HEK293T (cell line): ENCODE results near the gene WFDC5.

Experiments
- CTCF ChIA-PET: fragments of 350-600 bp; formaldehyde crosslinking; extraction: SDS; loops from one replicate; lab custom pipeline; 2021; ENCODE audit warnings: antibody characterized with exemption, inconsistent platforms; lab: Yijun Ruan, JAX
- POLR2A ChIA-PET: fragments of 350-600 bp; formaldehyde crosslinking; extraction: SDS; loops from one replicate; lab custom pipeline; 2020; ENCODE audit warnings: antibody characterized with exemption, inconsistent platforms; lab: Yijun Ruan, JAX
- DNase-seq: peaks from one replicate; pipeline ENCODE4 v3.0.0; 2012; ENCODE audit warnings: mixed read lengths; ENCODE audit errors: extremely low spot score
- ARNT ChIP-seq: fragments of 450-650 bp; IDR thresholded peaks from 2 replicates; pipeline ENCODE4 v1.6.1; 2017; ENCODE audit warnings: mild to moderate bottlenecking
- BHLHE40 ChIP-seq: fragments of 450-650 bp; IDR thresholded peaks from 2 replicates; pipeline ENCODE4 v1.6.1; 2016; ENCODE audit warnings: mild to moderate bottlenecking, moderate library complexity, borderline replicate concordance
- CTBP1 ChIP-seq: fragments of 450-650 bp; IDR thresholded peaks from 2 replicates; pipeline ENCODE4 v1.6.1; 2016; ENCODE audit warnings: borderline replicate concordance
- ELF4 ChIP-seq: fragments of 450-650 bp; IDR thresholded peaks from 2 replicates; pipeline ENCODE4 v1.6.1; 2017; ENCODE audit warnings: antibody characterized with exemption
- FOXA1 ChIP-seq: fragments of 450-650 bp; IDR thresholded peaks from 2 replicates; pipeline ENCODE4 v1.6.1; 2016; ENCODE audit warnings: mild to moderate bottlenecking
- FOXK2 ChIP-seq: fragments of 450-650 bp; IDR thresholded peaks from 2 replicates; pipeline ENCODE4 v1.6.1; 2016; ENCODE audit warnings: mild to moderate bottlenecking
- FOXM1 ChIP-seq: fragments of 450-650 bp; IDR thresholded peaks from 2 replicates; pipeline ENCODE4 v1.6.1; 2017; ENCODE audit warnings: mild to moderate bottlenecking, borderline replicate concordance
- HDGF ChIP-seq: fragments of 450-650 bp; IDR thresholded peaks from 2 replicates; pipeline ENCODE4 v1.6.1; 2017; ENCODE audit warnings: antibody characterized with exemption, borderline replicate concordance
- L3MBTL2 ChIP-seq: fragments of 450-650 bp; conservative IDR thresholded peaks from 2 replicates; pipeline ENCODE4 v1.6.1; 2016; ENCODE audit warnings: mild to moderate bottlenecking
- LEF1 ChIP-seq: fragments of 450-650 bp; IDR thresholded peaks from 2 replicates; pipeline ENCODE4 v1.6.1; 2017; ENCODE audit warnings: mild to moderate bottlenecking, borderline replicate concordance
- NFRKB ChIP-seq: fragments of 450-650 bp; IDR thresholded peaks from 2 replicates; pipeline ENCODE4 v1.6.1; 2016; ENCODE audit warnings: mild to moderate bottlenecking, moderate library complexity
- PKNOX1 ChIP-seq: fragments of 450-650 bp; IDR thresholded peaks from 2 replicates; pipeline ENCODE4 v1.6.1; 2016
- SP1 ChIP-seq: fragments of 450-650 bp; IDR thresholded peaks from 2 replicates; pipeline ENCODE4 v1.6.1; 2017
- SUZ12 ChIP-seq: fragments of 450-650 bp; IDR thresholded peaks from 2 replicates; pipeline ENCODE4 v1.6.1; 2016; ENCODE audit warnings: mild to moderate bottlenecking
- TARDBP ChIP-seq: fragments of 450-650 bp; IDR thresholded peaks from 2 replicates; pipeline ENCODE4 v1.6.1; 2016
- ZNF384 ChIP-seq: fragments of 450-650 bp; IDR thresholded peaks from 2 replicates; pipeline ENCODE4 v1.6.1; 2016

WFDC5 gene

GRCh38 chr20:45094864-45095574 lies 20.0 kb downstream of the WFDC5 start:
- CTCF ChIA-PET = interaction anchor here (0.6 to 2.6 kb wide), 12 partner anchors 15 to 198 kb away, joined by 3 to 41 read pairs (median 7); no protein-coding TSS in a partner anchor
- TF ChIP-seq L3MBTL2 (no peak), ELF4 (no peak), SP1 (no peak), FOXM1 (no peak), HDGF (no peak), NFRKB (no peak), FOXK2 (no peak), CTBP1 (no peak), FOXA1 (no peak), TARDBP (no peak), BHLHE40 (no peak), SUZ12 (no peak), PKNOX1 (no peak), ZNF384 (no peak), ARNT (no peak), LEF1 (no peak)
- POLR2A ChIA-PET = no interaction called here
- DNase-seq = no peak

GRCh38 chr20:45094201-45094600 lies 20.8 kb downstream of the WFDC5 start:
- CTCF ChIA-PET = interaction anchor here (0.7 to 1.2 kb wide), 3 partner anchors 22 to 50 kb away, joined by 3 read pairs; no protein-coding TSS in a partner anchor
- TF ChIP-seq TARDBP (no peak), ARNT (no peak), LEF1 (no peak), HDGF (no peak), SUZ12 (no peak), ELF4 (no peak), SP1 (no peak), FOXA1 (no peak), NFRKB (no peak), L3MBTL2 (no peak), FOXM1 (no peak), FOXK2 (no peak), PKNOX1 (no peak), BHLHE40 (no peak), ZNF384 (no peak), CTBP1 (no peak)
- POLR2A ChIA-PET = no interaction called here
- no peak for DNase-seq

- POLR2A ChIA-PET = no interaction called here
- TF ChIP-seq CTBP1 (no peak), L3MBTL2 (no peak), LEF1 (no peak), BHLHE40 (no peak), FOXA1 (no peak), SP1 (no peak), ELF4 (no peak), TARDBP (no peak), ARNT (no peak), FOXK2 (no peak), NFRKB (no peak), ZNF384 (no peak), PKNOX1 (no peak), HDGF (no peak), SUZ12 (no peak)
- CTCF ChIA-PET = interaction anchor here (0.5 to 0.9 kb wide), 2 partner anchors 49 to 119 kb away, joined by 3 to 4 read pairs; no protein-coding TSS in a partner anchor
- no peak for DNase-seq
Observed at GRCh38 chr20:45092898-45093297, 22.1 kb downstream of the WFDC5 start.

- ChIA-PET CTCF (interaction anchor here (1.0 kb wide), 1 partner anchor 47 kb away, joined by 3 read pairs; no protein-coding TSS in a partner anchor), POLR2A (no interaction called here)
- TF ChIP-seq FOXA1 (no peak), SUZ12 (no peak), ELF4 (no peak), FOXK2 (no peak), NFRKB (no peak), PKNOX1 (no peak), ZNF384 (no peak), BHLHE40 (no peak), FOXM1 (no peak), TARDBP (no peak), HDGF (no peak), LEF1 (no peak)
- DNase-seq = no peak
Observed at GRCh38 chr20:45091366-45091765, 23.6 kb downstream of the WFDC5 start.

- CTCF ChIA-PET = no interaction called here
- DNase-seq = no peak
- POLR2A ChIA-PET = no interaction called here
- TF ChIP-seq FOXK2 (no peak), ELF4 (no peak), TARDBP (no peak), BHLHE40 (no peak), ZNF384 (no peak), CTBP1 (no peak), NFRKB (no peak), LEF1 (no peak), FOXA1 (no peak), ARNT (no peak), PKNOX1 (no peak)
Observed at GRCh38 chr20:45090481-45090880, 24.5 kb downstream of the WFDC5 start.
